ENCODE data around the gene ZNF532. TPM values are rescaled to one million over a fixed set of nuclear protein-coding genes. Genes with fewer than 3 reads are reported as not detected.

ZNF532 gene
- total and polyA plus RNA-seq, 11 donors: 16.0 to 84.4 (median 69.9) TPM

GRCh38 chr18:59026364-59026763, 161.7 kb downstream of the ZNF532 start:
- no peaks in the 10 kb centered on the region for H3K36me3 ChIP-seq
- ATAC-seq: no peak
- intact Hi-C loops (cut with DNase I): no loop called here
- H3K27me3 ChIP-seq: no peaks in the 10 kb centered on the region
- H3K27ac ChIP-seq: peak overlapping the region in 1 of 12 donors; percentile 76
- TF ChIP-seq CTCF (IDR thresholded peaks at IDR 0.05) (no peak), POLR2A (IDR thresholded peaks at IDR 0.05) (no peak)
- H3K9me3 ChIP-seq: peaks cover 0 to 4% (median 0%) of the 10 kb centered on the region in 12 donors
- H3K4me3 ChIP-seq: no peak overlapping the region
- WGBS, 4 donors: 90 to 94% (median 93%) methylated on average over 6 of the region's 6 CpGs
- peaks cover 0 to 38% (median 9%) of the 10 kb centered on the region in 12 donors for H3K4me1 ChIP-seq
- no peak for DNase-seq

- Histone ChIP-seq H3K27ac (no peak overlapping the region), H3K36me3 (no peaks in the 10 kb centered on the region), H3K4me3 (no peak overlapping the region), H3K27me3 (no peaks in the 10 kb centered on the region), H3K4me1 (peaks cover 0 to 34% (median 8%) of the 10 kb centered on the region in 12 donors), H3K9me3 (peaks cover 0 to 4% (median 0%) of the 10 kb centered on the region in 12 donors)
- WGBS, 4 donors: 78 to 88% (median 85%) methylated on average over 12 of the region's 12 CpGs
- TF ChIP-seq POLR2A (IDR thresholded peaks at IDR 0.05) (no peak), CTCF (IDR thresholded peaks at IDR 0.05) (no peak)
- DNase-seq (no peak), ATAC-seq (no peak)
- intact Hi-C loops (cut with DNase I): no loop called here
Observed at GRCh38 chr18:59026831-59027410, 162.2 kb downstream of the ZNF532 start.

- DNase-seq (no peak), ATAC-seq (no peak)
- Histone ChIP-seq H3K9me3 (peaks cover 0 to 4% (median 0%) of the 10 kb centered on the region in 12 donors), H3K36me3 (no peaks in the 10 kb centered on the region), H3K27me3 (no peaks in the 10 kb centered on the region), H3K4me1 (peaks cover 0 to 7% (median 1%) of the 10 kb centered on the region in 12 donors), H3K27ac (no peak overlapping the region), H3K4me3 (no peak overlapping the region)
- TF ChIP-seq POLR2A (IDR thresholded peaks at IDR 0.05): no peak
- no peak for TF ChIP-seq CTCF (IDR thresholded peaks at IDR 0.05)
- intact Hi-C loops (cut with DNase I): no loop called here
- 79 to 86% (median 83%) methylated on average over 18 to 23 of the region's 23 CpGs for WGBS, 4 donors
Observed at GRCh38 chr18:59029663-59030429, 165.2 kb downstream of the ZNF532 start.

GRCh38 chr18:59032308-59032707, 167.6 kb downstream of the ZNF532 start:
- H3K4me1 ChIP-seq: peaks cover 0 to 7% (median 0%) of the 10 kb centered on the region in 12 donors
- DNase-seq: no peak
- intact Hi-C loops (cut with DNase I): no loop called here
- H3K27me3 ChIP-seq: no peaks in the 10 kb centered on the region
- no peak overlapping the region for H3K27ac ChIP-seq
- TF ChIP-seq CTCF (IDR thresholded peaks at IDR 0.05) (no peak), POLR2A (IDR thresholded peaks at IDR 0.05) (no peak)
- no peak overlapping the region for H3K4me3 ChIP-seq
- WGBS, 4 donors: 94 to 97% (median 95%) methylated on average over 6 to 8 of the region's 8 CpGs
- ATAC-seq: no peak
- H3K36me3 ChIP-seq: no peaks in the 10 kb centered on the region
- H3K9me3 ChIP-seq: no peaks in the 10 kb centered on the region

Measured in heart left ventricle (tissue), 16 donors.